Measurements from ENCODE around the gene FBXO40.

- TF ChIP-seq, protein P1, sequence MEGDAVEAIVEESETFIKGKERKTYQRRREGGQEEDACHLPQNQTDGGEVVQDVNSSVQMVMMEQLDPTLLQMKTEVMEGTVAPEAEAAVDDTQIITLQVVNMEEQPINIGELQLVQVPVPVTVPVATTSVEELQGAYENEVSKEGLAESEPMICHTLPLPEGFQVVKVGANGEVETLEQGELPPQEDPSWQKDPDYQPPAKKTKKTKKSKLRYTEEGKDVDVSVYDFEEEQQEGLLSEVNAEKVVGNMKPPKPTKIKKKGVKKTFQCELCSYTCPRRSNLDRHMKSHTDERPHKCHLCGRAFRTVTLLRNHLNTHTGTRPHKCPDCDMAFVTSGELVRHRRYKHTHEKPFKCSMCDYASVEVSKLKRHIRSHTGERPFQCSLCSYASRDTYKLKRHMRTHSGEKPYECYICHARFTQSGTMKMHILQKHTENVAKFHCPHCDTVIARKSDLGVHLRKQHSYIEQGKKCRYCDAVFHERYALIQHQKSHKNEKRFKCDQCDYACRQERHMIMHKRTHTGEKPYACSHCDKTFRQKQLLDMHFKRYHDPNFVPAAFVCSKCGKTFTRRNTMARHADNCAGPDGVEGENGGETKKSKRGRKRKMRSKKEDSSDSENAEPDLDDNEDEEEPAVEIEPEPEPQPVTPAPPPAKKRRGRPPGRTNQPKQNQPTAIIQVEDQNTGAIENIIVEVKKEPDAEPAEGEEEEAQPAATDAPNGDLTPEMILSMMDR (IDR thresholded peaks at IDR 0.05 in 4 of 5, conservative IDR thresholded peaks at IDR 0.05 in 1 of 5): no peak
- no peak for TF ChIP-seq POLR2A (IDR thresholded peaks at IDR 0.05)
Measured at GRCh38 chr3:121629601-121630000, 36.4 kb downstream of the FBXO40 start.
